Measurements from ENCODE around the gene MLXIP. TPM values are rescaled to one million over a fixed set of nuclear protein-coding genes. Genes with fewer than 3 reads are reported as not detected.
A peak's percentile ranks its signal among the peaks of the same experiment; 100 is the strongest.

Gene MLXIP
- total and polyA plus RNA-seq, 9 of the 15 experiments (the other 6 are each of a cell fraction or from before 2014, with no cell fraction given): 2.2 to 66.3 (median 18.1) TPM

GRCh38 chr12:122080149-122081082 lies 1.9 kb downstream of the MLXIP start:
- POLR2A ChIA-PET: interaction anchor here (0.5 to 5.9 kb wide), 10 partner anchors 9 to 1281 kb away, joined by 3 to 68 read pairs (median 4); no protein-coding TSS in a partner anchor
- TF ChIP-seq ETV6 (IDR thresholded peaks at IDR 0.05; ENCODE audit: borderline replicate concordance in 1 of 2, low read depth in 2 of 2, low read length in 1 of 2) (no peak), ETV6 (CRISPR knock-in tag; IDR thresholded peaks at IDR 0.05; ENCODE audit: borderline replicate concordance) (no peak), MAZ (CRISPR knock-in tag; conservative IDR thresholded peaks at IDR 0.05 in 1 of 2, IDR thresholded peaks at IDR 0.05 in 1 of 2) (0 out of 4 replicates have a peak, but pooled peaks of 1 of the 2 experiments have one; percentile 2), SMARCC2 (IDR thresholded peaks at IDR 0.05; ENCODE audit: low read depth) (no peak), HMBOX1 (IDR thresholded peaks at IDR 0.05) (peak; percentile 49; the same call in 1 of the 2 replicates), KDM1A (IDR thresholded peaks at IDR 0.05) (no peak), REST (IDR thresholded peaks at IDR 0.05; ENCODE audit: borderline replicate concordance) (no peak), REST (CRISPR knock-in tag; IDR thresholded peaks at IDR 0.05; ENCODE audit: low read depth) (no peak), PYGO2 (tag; IDR thresholded peaks at IDR 0.05) (no peak), HDAC1 (IDR thresholded peaks at IDR 0.05) (peak in 1 of 2 experiments; percentile 12; a peak in 1 of 4 replicates)

More at GRCh38 chr12:122080149-122081082, 1.9 kb downstream of the MLXIP start:
- Histone ChIP-seq H2AFZ (ENCODE audit: low read depth, low read length) (no peak overlapping the region), H4K20me1 (replicated peaks; ENCODE audit: control insufficient read depth, insufficient read depth, low read length) (peaks cover 29% of the 10 kb centered on the region), H3K27ac (ENCODE audit: extremely low read depth, low read depth, low read length) (peak overlapping the region; percentile 88), H3K9me3 (replicated peaks; ENCODE audit: control insufficient read depth, insufficient read depth, low read depth, low read length) (no peaks in the 10 kb centered on the region), H3K9me1 (ENCODE audit: control insufficient read depth, insufficient read depth, low read length) (no peaks in the 10 kb centered on the region), H3K4me3 (peak overlapping the region; percentile 74), H3K36me3 (ENCODE audit: control insufficient read depth, insufficient read depth, low read length) (peaks cover 35% of the 10 kb centered on the region), H3K79me2 (ENCODE audit: control insufficient read depth, insufficient read depth, low read length) (peaks cover 73% of the 10 kb centered on the region), H3K9ac (ENCODE audit: insufficient read depth in 1 of 2, low read depth in 2 of 2, low read length in 2 of 2) (peak overlapping the region; percentile 79 to 98), H3K27me3 (ENCODE audit: control insufficient read depth in 2 of 2, insufficient read depth in 2 of 2, low read length in 2 of 2) (no peaks in the 10 kb centered on the region), H3K4me1 (replicated peaks in 1 of 2; ENCODE audit: control insufficient read depth in 2 of 2, insufficient read depth in 2 of 2, low read length in 2 of 2) (peaks cover 37 to 44% of the 10 kb centered on the region in 2 experiments; a peak in 4 of 5 replicates), H3K4me2 (ENCODE audit: insufficient read depth, low read length) (peak overlapping the region; percentile 95)
- FAIRE-seq (peak; percentile 37), DNase-seq (ENCODE audit: extremely low read depth in 1 of 4, low spot score in 3 of 4) (peak in 1 of 4 experiments; percentile 53), ATAC-seq (peak; percentile 26)
- intact Hi-C loops (cut with micrococcal nuclease) (loop anchor here (2.0 kb wide), 1 partner anchor 18 kb away; no protein-coding TSS in a partner anchor), in situ Hi-C loops (cut with MboI) (no loop called here)
- TSS peak; percentile 45 for BruUV-seq (replicated peaks)
- WGBS (ENCODE audit: insufficient coverage, low coverage, missing lambda C conversion rate): 2% methylated on average over 18 of the region's 18 CpGs
- CTCF ChIA-PET (ENCODE audit: low intra/inter-chr PET ratio): interaction anchor here (0.8 kb wide), 1 partner anchor 26 kb away, joined by 4 read pairs; no protein-coding TSS in a partner anchor

All from K562 (cell line).